Prostate gland (tissue), 2 donors: ENCODE results near the gene KMT2C.
"Not testable (repeated sequence)": the region's sequence is repeated elsewhere in the genome, so short reads cannot be mapped to it uniquely, and the experiment has no call there.

Experiments used
- CTCF ChIP-seq, 4 experiments: fragments of 200-600 bp in 2 of 4; fragments of 450-650 bp in 2 of 4; sonication (generic) in 2 of 4; IDR thresholded peaks; 1 replicate in 3 of 4; 2 replicates in 1 of 4; pipeline ENCODE4 v1.5.1; 2016 to 2019; ENCODE audit warnings: antibody characterized with exemption in 4 of 4, mild to moderate bottlenecking in 2 of 4, moderate library complexity in 2 of 4
- POLR2A ChIP-seq: fragments of 450-650 bp; IDR thresholded peaks from one replicate; pipeline ENCODE4 v1.6.1; 2016; ENCODE audit warnings: antibody characterized with exemption, mild to moderate bottlenecking
- POLR2AphosphoS5 ChIP-seq: sonication (generic); formaldehyde crosslinking; IDR thresholded peaks from one replicate; pipeline ENCODE4 v1.6.1; 2017; ENCODE audit warnings: antibody characterized with exemption

- TF ChIP-seq CTCF (IDR thresholded peaks at IDR 0.05); POLR2AphosphoS5; POLR2A: not testable (repeated sequence)
Measured at GRCh38 chr7:152441168-152441567, 5.4 kb upstream of the KMT2C start.
